Panc1 (cell line): ENCODE measurements around the gene STARD8. TPM values are rescaled to one million over a fixed set of nuclear protein-coding genes. Genes with fewer than 3 reads are reported as not detected.

ENCODE experiments used
- ATAC-seq: fragments of 200-7000 bp; cut with Tn5 transposase; 2 replicates; pipeline ENCODE4 v1.9.1; 2020; ENCODE audit warnings: mild to moderate bottlenecking, moderate library complexity
- BruUV-seq: library from RNA; stranded (reverse); fragments of 400-500 nt; replicated peaks from 2 replicates; lab custom pipeline; 2021; lab: Mats Ljungman, UMichigan
- CTCF ChIA-PET: fragments of 300-600 bp; sonication (Branson Sonifier 250); formaldehyde crosslinking; loops from one replicate; lab custom pipeline; 2022; ENCODE audit warnings: antibody characterized with exemption; lab: Charles Lee
- POLR2A ChIA-PET: fragments of 300-600 bp; sonication (Branson Sonifier 250); formaldehyde crosslinking; loops from one replicate; lab custom pipeline; 2022; ENCODE audit warnings: antibody characterized with exemption; lab: Charles Lee
- DNase-seq: peaks from one replicate; pipeline ENCODE4 v3.0.0-alpha.2; 2010; ENCODE audit warnings: low read depth, low spot score
- H3K27ac ChIP-seq: 2 replicates; pipeline ENCODE4 v1.5.1; 2011; ENCODE audit warnings: mild to moderate bottlenecking, low read length, inconsistent platforms
- H3K27me3 ChIP-seq: fragments of 200-500 bp; sonication (Bioruptor generic); 2 replicates; pipeline ENCODE4 v1.6.0; 2014; ENCODE audit warnings: low read length, inconsistent platforms; ENCODE audit not compliant: control insufficient read depth, insufficient read depth
- H3K36me3 ChIP-seq: fragments of 200-500 bp; sonication (Bioruptor generic); 2 replicates; pipeline ENCODE4 v1.5.1; 2014; ENCODE audit warnings: inconsistent platforms, mild to moderate bottlenecking, low read length, moderate library complexity; ENCODE audit not compliant: control insufficient read depth, insufficient read depth
- H3K4me1 ChIP-seq: 2 replicates; pipeline ENCODE4 v1.5.1; 2011; ENCODE audit warnings: inconsistent platforms, mild to moderate bottlenecking, low read length, moderate library complexity; ENCODE audit not compliant: control insufficient read depth, insufficient read depth
- H3K4me3 ChIP-seq, 2 experiments: 2 replicates each; pipeline ENCODE4 v1.5.1; 2011 to 2012; ENCODE audit warnings: low read depth in 2 of 2, low read length in 2 of 2, mild to moderate bottlenecking in 2 of 2, inconsistent platforms in 1 of 2, moderate library complexity in 1 of 2
- H3K9me3 ChIP-seq: fragments of 200-500 bp; sonication (Bioruptor generic); 2 replicates; pipeline ENCODE4 v1.5.1; 2014; ENCODE audit warnings: low read depth, mild to moderate bottlenecking, inconsistent platforms, low read length, moderate library complexity; ENCODE audit not compliant: control insufficient read depth, insufficient read depth
- POLR2AphosphoS5 ChIP-seq: IDR thresholded peaks from 2 replicates; pipeline ENCODE4 v1.6.1; 2012; ENCODE audit warnings: mild to moderate bottlenecking, low read depth, low read length, moderate library complexity
- SIN3A ChIP-seq: IDR thresholded peaks from 2 replicates; pipeline ENCODE4 v1.6.1; 2012; ENCODE audit warnings: low read depth, mild to moderate bottlenecking, low read length, moderate library complexity, borderline replicate concordance; ENCODE audit not compliant: insufficient read depth
- TCF7L2 ChIP-seq: IDR thresholded peaks from 2 replicates; pipeline ENCODE4 v1.6.1; 2011; ENCODE audit warnings: mild to moderate bottlenecking, low read depth, low read length, inconsistent platforms
- in situ Hi-C: cut with HindIII; loops from 2 replicates; pipeline ENCODE4 v1.10.0; 2016; ENCODE audit warnings: low sequenced_read_pairs, low pct_unique_long_range_greater_than_20kb
- intact Hi-C: fragments of 100-400 bp; cut with micrococcal nuclease; formaldehyde crosslinking; loops from one replicate; pipeline ENCODE4 v1.10.0; 2022; ENCODE audit not compliant: unreplicated experiment
- total RNA-seq: library from RNA; stranded (reverse); gene quantifications from one replicate; pipeline ENCODE4 v1.2.1, GENCODE V29; 2021; ENCODE audit not compliant: unreplicated experiment
- TF ChIP-seq, protein P1 (sequence below), 2 experiments: IDR thresholded peaks; 2 replicates each; pipeline ENCODE4 v1.6.1; 2011 to 2012; ENCODE audit warnings: low read depth in 2 of 2, control low read depth in 1 of 2, low read length in 1 of 2, mild to moderate bottlenecking in 1 of 2, moderate library complexity in 1 of 2; ENCODE audit not compliant: insufficient read depth in 1 of 2
- TF ChIP-seq, protein P2 (sequence below): fragments of 450-650 bp; IDR thresholded peaks from 2 replicates; pipeline ENCODE4 v1.5.1; 2017; ENCODE audit warnings: mild to moderate bottlenecking

STARD8 gene
- total RNA-seq, 1 experiment from 2014 or later: 4.6 TPM

DNA sequence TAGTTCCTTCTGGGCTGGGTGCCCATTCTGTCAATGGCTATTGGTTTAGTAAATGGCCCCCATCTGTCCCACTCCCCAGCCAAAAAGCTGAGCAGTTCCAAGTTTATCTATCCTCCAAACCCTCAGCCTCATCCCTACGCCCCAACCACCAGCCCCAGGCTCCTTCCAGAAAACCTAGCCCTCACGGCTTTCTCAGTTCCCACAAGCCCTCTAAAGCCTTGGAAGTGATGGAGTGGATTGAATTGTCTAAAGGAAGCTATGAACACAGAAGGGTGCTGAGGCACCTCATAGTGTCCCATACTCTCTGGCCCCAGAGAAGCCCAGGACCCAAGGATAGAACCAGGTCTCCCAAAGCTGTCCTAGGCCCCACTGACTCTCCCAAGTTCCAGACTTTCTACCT, 105.8 kb downstream of the STARD8 start:
- ChIA-PET POLR2A (no interaction called here), CTCF (no interaction called here)
- TF ChIP-seq TCF7L2 (no peak), POLR2AphosphoS5 (no peak), SIN3A (no peak)
- TF ChIP-seq, protein P1, sequence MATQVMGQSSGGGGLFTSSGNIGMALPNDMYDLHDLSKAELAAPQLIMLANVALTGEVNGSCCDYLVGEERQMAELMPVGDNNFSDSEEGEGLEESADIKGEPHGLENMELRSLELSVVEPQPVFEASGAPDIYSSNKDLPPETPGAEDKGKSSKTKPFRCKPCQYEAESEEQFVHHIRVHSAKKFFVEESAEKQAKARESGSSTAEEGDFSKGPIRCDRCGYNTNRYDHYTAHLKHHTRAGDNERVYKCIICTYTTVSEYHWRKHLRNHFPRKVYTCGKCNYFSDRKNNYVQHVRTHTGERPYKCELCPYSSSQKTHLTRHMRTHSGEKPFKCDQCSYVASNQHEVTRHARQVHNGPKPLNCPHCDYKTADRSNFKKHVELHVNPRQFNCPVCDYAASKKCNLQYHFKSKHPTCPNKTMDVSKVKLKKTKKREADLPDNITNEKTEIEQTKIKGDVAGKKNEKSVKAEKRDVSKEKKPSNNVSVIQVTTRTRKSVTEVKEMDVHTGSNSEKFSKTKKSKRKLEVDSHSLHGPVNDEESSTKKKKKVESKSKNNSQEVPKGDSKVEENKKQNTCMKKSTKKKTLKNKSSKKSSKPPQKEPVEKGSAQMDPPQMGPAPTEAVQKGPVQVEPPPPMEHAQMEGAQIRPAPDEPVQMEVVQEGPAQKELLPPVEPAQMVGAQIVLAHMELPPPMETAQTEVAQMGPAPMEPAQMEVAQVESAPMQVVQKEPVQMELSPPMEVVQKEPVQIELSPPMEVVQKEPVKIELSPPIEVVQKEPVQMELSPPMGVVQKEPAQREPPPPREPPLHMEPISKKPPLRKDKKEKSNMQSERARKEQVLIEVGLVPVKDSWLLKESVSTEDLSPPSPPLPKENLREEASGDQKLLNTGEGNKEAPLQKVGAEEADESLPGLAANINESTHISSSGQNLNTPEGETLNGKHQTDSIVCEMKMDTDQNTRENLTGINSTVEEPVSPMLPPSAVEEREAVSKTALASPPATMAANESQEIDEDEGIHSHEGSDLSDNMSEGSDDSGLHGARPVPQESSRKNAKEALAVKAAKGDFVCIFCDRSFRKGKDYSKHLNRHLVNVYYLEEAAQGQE (IDR thresholded peaks at IDR 0.05; ENCODE audit: insufficient read depth in 1 of 2, low read depth in 2 of 2, low read length in 1 of 2): no peak
- TF ChIP-seq, protein P2, sequence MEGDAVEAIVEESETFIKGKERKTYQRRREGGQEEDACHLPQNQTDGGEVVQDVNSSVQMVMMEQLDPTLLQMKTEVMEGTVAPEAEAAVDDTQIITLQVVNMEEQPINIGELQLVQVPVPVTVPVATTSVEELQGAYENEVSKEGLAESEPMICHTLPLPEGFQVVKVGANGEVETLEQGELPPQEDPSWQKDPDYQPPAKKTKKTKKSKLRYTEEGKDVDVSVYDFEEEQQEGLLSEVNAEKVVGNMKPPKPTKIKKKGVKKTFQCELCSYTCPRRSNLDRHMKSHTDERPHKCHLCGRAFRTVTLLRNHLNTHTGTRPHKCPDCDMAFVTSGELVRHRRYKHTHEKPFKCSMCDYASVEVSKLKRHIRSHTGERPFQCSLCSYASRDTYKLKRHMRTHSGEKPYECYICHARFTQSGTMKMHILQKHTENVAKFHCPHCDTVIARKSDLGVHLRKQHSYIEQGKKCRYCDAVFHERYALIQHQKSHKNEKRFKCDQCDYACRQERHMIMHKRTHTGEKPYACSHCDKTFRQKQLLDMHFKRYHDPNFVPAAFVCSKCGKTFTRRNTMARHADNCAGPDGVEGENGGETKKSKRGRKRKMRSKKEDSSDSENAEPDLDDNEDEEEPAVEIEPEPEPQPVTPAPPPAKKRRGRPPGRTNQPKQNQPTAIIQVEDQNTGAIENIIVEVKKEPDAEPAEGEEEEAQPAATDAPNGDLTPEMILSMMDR: no peak
- DNase-seq (no peak), ATAC-seq (no peak)
- BruUV-seq: no TSS peak
- no peaks in the 10 kb centered on the region for H3K27me3 ChIP-seq
- no peaks in the 10 kb centered on the region for H3K9me3 ChIP-seq
- no peak overlapping the region for H3K27ac ChIP-seq
- in situ Hi-C loops: no loop called here
- H3K4me1 ChIP-seq: no peaks in the 10 kb centered on the region
- H3K36me3 ChIP-seq: no peaks in the 10 kb centered on the region
- H3K4me3 ChIP-seq: no peak overlapping the region
- intact Hi-C loops: no loop called here

DNA sequence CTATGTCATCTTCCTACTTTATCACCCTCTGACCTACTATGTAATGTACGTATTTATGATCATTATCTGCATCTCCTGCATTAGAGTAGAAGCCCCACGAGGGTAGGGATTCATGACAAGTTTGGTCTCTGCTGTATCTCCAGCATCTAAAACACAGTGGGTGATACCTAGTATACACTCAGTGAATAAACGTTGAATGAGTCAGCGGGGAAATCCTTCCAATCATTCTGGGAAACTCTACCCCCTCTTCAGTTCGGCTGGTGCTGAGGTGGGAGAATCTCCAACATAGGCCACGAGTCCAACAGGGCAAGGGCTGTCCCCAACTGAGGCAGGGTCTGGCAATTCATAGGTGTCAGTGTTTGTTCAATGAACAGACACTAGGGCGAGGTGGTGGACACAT, 106.9 kb downstream of the STARD8 start:
- TF ChIP-seq, protein P1 (IDR thresholded peaks at IDR 0.05; ENCODE audit: insufficient read depth in 1 of 2, low read depth in 2 of 2, low read length in 1 of 2): no peak
- no peak for TF ChIP-seq TCF7L2
- TF ChIP-seq POLR2AphosphoS5: no peak
- no peak for TF ChIP-seq SIN3A
- TF ChIP-seq, protein P2: no peak
- in situ Hi-C loops: no loop called here
- ATAC-seq (no peak), DNase-seq (no peak)
- H3K27ac ChIP-seq: no peak overlapping the region
- H3K4me1 ChIP-seq: no peaks in the 10 kb centered on the region
- intact Hi-C loops: no loop called here
- H3K36me3 ChIP-seq: no peaks in the 10 kb centered on the region
- no peaks in the 10 kb centered on the region for H3K27me3 ChIP-seq
- H3K9me3 ChIP-seq: no peaks in the 10 kb centered on the region
- no TSS peak for BruUV-seq
- ChIA-PET POLR2A (no interaction called here), CTCF (no interaction called here)
- no peak overlapping the region for H3K4me3 ChIP-seq
